ENCODE measurements around the gene THRB.

- no peak for TF ChIP-seq SMAD4 (CRISPR knock-in tag; IDR thresholded peaks at IDR 0.05)
- no peak for TF ChIP-seq CTCF (IDR thresholded peaks at IDR 0.05)
- TF ChIP-seq ZNF425 (CRISPR knock-in tag; conservative IDR thresholded peaks at IDR 0.05): no peak
Observed at GRCh38 chr3:24522146-24522579, 27.5 kb upstream of the THRB start.
